Tibial nerve (tissue), 4 donors: ENCODE results near the gene CCDC14. TPM values are rescaled to one million over a fixed set of nuclear protein-coding genes. Genes with fewer than 3 reads are reported as not detected.

Experiments
- DNase-seq, 2 donors: peaks; one replicate each; pipeline ENCODE4 v3.0.0-alpha.2; 2019; ENCODE audit warnings: low spot score in 2 of 2
- H3K27ac ChIP-seq, 4 donors: fragments of 200-600 bp; sonication (generic) in 3 of 4; one replicate each; pipeline ENCODE4 v1.5.1; 2017 to 2019; ENCODE audit warnings: mild to moderate bottlenecking in 1 of 4
- H3K27me3 ChIP-seq, 2 donors: fragments of 200-600 bp; sonication (generic) in 1 of 2; one replicate each; pipeline versions ENCODE4 v1.5.1 to v1.6.0; 2017 to 2019
- H3K36me3 ChIP-seq, 3 donors: fragments of 200-600 bp; sonication (generic); one replicate each; pipeline ENCODE4 v1.5.1; 2018 to 2019
- H3K4me1 ChIP-seq, 4 donors: fragments of 200-600 bp; sonication (generic) in 3 of 4; one replicate each; pipeline ENCODE4 v1.5.1; 2017 to 2019
- H3K4me3 ChIP-seq, 4 donors: fragments of 200-600 bp; sonication (generic) in 3 of 4; one replicate each; pipeline ENCODE4 v1.5.1; 2017 to 2019; ENCODE audit warnings: mild to moderate bottlenecking in 1 of 4, moderate library complexity in 1 of 4
- H3K9me3 ChIP-seq, 4 donors: fragments of 200-600 bp; sonication (generic) in 3 of 4; one replicate each; pipeline ENCODE4 v1.5.1; 2017 to 2019
- EP300 ChIP-seq, 2 donors: sonication (generic); formaldehyde crosslinking; IDR thresholded peaks; one replicate each; pipeline ENCODE4 v1.6.1; 2017; ENCODE audit warnings: antibody characterized with exemption in 2 of 2, mild to moderate bottlenecking in 1 of 2
- POLR2A ChIP-seq, 2 donors: fragments of 450-650 bp; IDR thresholded peaks; one replicate each; pipeline ENCODE4 v1.6.1; 2017; ENCODE audit warnings: antibody characterized with exemption in 2 of 2, mild to moderate bottlenecking in 2 of 2, moderate library complexity in 2 of 2
- WGBS, 2 donors: methylation state at CpG; one replicate each; pipeline ENCODE4 v1.1.5; 2018; 5-methylcytosine and 5-hydroxymethylcytosine counted together
- total RNA-seq, 4 donors: library from RNA; depleted of rRNA; stranded (reverse); fragments of >200 nt; gene quantifications; one replicate each; pipeline ENCODE4 v1.1.0, GENCODE V29; 2016
- TF ChIP-seq, protein P1 (sequence below), 5 experiments: fragments of 200-600 bp in 3 of 5; fragments of 450-650 bp in 2 of 5; sonication (generic) in 3 of 5; IDR thresholded peaks; one replicate each; pipeline ENCODE4 v1.5.1; 2016 to 2019; ENCODE audit warnings: antibody characterized with exemption in 5 of 5, mild to moderate bottlenecking in 3 of 5, moderate library complexity in 2 of 5

CCDC14 gene
- total RNA-seq, 4 donors from 2014 or later = 31.5 to 41.8 (median 39.9) TPM

DNA sequence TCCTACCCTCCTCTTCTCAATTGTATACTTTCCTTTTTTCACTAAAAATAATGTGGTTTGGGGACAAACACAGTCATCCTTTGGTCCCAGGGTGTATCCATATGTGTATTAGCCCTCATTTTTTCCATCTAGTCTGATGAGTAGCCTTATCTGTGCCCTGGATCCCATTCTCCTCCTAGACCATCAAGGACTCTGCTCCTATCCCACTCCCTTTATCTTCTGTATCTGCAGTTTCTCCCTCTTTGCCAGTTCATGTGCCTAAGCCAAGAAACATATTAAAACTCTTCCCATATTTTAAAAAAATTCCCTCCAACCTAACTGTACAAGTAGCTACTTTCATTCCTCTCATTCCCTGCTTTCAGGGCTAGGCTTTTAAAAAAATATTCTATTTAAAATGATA is 25.2 kb downstream of the CCDC14 start:
- Histone ChIP-seq H3K27me3 (no peaks in the 10 kb centered on the region), H3K4me1 (no peaks in the 10 kb centered on the region), H3K9me3 (no peaks in the 10 kb centered on the region), H3K4me3 (no peak overlapping the region), H3K36me3 (peaks cover 0 to 14% (median 0%) of the 10 kb centered on the region in 3 donors), H3K27ac (no peak overlapping the region)
- TF ChIP-seq, protein P1, sequence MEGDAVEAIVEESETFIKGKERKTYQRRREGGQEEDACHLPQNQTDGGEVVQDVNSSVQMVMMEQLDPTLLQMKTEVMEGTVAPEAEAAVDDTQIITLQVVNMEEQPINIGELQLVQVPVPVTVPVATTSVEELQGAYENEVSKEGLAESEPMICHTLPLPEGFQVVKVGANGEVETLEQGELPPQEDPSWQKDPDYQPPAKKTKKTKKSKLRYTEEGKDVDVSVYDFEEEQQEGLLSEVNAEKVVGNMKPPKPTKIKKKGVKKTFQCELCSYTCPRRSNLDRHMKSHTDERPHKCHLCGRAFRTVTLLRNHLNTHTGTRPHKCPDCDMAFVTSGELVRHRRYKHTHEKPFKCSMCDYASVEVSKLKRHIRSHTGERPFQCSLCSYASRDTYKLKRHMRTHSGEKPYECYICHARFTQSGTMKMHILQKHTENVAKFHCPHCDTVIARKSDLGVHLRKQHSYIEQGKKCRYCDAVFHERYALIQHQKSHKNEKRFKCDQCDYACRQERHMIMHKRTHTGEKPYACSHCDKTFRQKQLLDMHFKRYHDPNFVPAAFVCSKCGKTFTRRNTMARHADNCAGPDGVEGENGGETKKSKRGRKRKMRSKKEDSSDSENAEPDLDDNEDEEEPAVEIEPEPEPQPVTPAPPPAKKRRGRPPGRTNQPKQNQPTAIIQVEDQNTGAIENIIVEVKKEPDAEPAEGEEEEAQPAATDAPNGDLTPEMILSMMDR (IDR thresholded peaks at IDR 0.05) = no peak
- TF ChIP-seq POLR2A (IDR thresholded peaks at IDR 0.05) (no peak), EP300 (IDR thresholded peaks at IDR 0.05) (no peak)
- no peak for DNase-seq

DNA sequence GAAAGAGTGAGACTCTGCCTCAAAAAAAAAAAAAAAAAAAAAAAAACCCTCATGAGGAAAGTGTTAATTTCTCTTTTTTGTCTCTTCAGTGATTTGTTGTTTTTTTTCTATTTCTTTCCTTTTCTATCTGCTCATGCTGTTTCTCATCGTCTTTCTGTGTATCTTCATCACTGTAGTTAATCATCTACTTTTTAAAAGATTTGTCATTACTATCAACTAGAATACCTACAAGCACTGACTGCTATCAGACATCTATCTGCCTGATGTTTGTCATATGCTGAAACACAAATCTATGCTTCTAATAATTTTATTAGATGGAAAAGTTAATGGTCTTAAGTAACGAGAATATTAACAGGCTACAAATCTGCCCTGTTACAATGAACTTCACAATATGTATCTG is 26.8 kb downstream of the CCDC14 start:
- Histone ChIP-seq H3K4me1 (no peaks in the 10 kb centered on the region), H3K27ac (no peak overlapping the region), H3K27me3 (no peaks in the 10 kb centered on the region), H3K36me3 (peaks cover 0 to 28% (median 0%) of the 10 kb centered on the region in 3 donors), H3K4me3 (no peak overlapping the region), H3K9me3 (no peaks in the 10 kb centered on the region)
- TF ChIP-seq, protein P1 (IDR thresholded peaks at IDR 0.05) = no peak
- TF ChIP-seq POLR2A (IDR thresholded peaks at IDR 0.05) = no peak
- no peak for TF ChIP-seq EP300 (IDR thresholded peaks at IDR 0.05)
- 83 to 84% methylated on average over 2 of the region's 2 CpGs for WGBS, 2 donors
- DNase-seq = no peak

DNA sequence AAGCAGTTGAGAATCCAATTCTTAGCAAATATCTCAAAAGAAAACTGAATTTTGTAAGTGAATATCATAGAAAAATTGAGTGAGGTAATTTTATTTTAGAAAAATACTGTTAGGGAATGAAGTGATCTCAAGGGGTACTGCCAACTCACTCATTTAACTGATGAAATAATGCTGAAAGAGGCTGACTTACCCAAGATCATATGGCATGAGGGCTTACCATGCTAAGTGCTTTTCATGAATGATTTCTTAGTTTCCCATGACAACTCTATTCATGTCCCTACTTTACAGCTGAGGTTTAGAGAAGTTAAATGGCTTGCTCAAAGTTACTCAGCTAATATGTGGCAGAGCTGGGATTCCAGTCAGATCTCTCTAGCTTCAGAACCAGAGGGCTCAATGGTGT is 30.6 kb downstream of the CCDC14 start:
- no peaks in the 10 kb centered on the region for H3K9me3 ChIP-seq
- no peak overlapping the region for H3K27ac ChIP-seq
- no peak overlapping the region for H3K4me3 ChIP-seq
- peaks cover 0 to 59% (median 0%) of the 10 kb centered on the region in 3 donors for H3K36me3 ChIP-seq
- DNase-seq = no peak
- TF ChIP-seq, protein P1 (IDR thresholded peaks at IDR 0.05) = no peak
- TF ChIP-seq POLR2A (IDR thresholded peaks at IDR 0.05) (no peak), EP300 (IDR thresholded peaks at IDR 0.05) (no peak)
- H3K27me3 ChIP-seq = no peaks in the 10 kb centered on the region
- no peaks in the 10 kb centered on the region for H3K4me1 ChIP-seq

DNA sequence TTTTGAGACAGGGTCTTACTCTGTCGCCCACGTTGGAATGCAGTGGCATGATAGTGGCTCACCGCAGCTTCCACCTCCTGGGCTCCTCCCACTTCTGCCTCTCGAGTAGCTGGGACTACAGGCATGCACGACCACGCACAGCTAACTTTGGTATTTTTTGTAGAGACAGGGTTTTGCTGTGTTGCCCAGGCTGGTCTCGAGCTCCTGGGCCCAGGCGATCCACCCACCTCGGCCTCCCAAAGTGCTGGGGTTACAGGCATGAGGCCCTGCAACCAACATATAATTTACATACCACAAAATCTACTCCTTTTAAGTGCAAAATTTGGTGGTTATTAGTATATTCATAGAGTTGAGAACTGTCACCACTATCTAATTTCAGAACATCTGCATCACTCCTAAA is 31.7 kb downstream of the CCDC14 start:
- H3K4me1 ChIP-seq = no peaks in the 10 kb centered on the region
- WGBS, 2 donors = 92 to 98% methylated on average over 9 of the region's 9 CpGs
- DNase-seq = no peak
- TF ChIP-seq POLR2A (IDR thresholded peaks at IDR 0.05) (no peak), EP300 (IDR thresholded peaks at IDR 0.05) (no peak)
- TF ChIP-seq, protein P1 (IDR thresholded peaks at IDR 0.05) = no peak
- peaks cover 0 to 70% (median 0%) of the 10 kb centered on the region in 3 donors for H3K36me3 ChIP-seq
- peaks cover 0 to 3% (median 0%) of the 10 kb centered on the region in 4 donors for H3K9me3 ChIP-seq
- H3K27ac ChIP-seq = no peak overlapping the region
- no peaks in the 10 kb centered on the region for H3K27me3 ChIP-seq
- H3K4me3 ChIP-seq = no peak overlapping the region

DNA sequence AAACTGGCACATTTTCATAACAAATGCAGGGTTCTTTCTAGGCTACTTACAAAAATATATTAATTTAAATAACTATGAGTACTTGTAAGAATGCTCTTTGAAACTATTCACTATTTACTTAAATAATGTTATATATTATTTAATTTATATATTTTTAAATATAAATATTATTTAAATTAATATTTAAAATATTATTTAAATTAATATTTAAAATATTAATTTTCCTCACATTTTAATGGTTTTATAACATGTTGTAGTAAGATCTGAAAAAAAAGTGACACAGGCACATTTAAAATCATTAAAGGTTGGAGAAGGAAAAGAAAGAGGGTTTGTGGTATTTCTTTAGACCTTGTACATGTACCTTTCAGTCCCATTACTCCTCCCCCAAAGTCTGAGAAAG is 34.6 kb downstream of the CCDC14 start:
- Histone ChIP-seq H3K4me3 (no peak overlapping the region), H3K4me1 (no peaks in the 10 kb centered on the region), H3K27ac (no peak overlapping the region), H3K9me3 (peaks cover 0 to 19% (median 6%) of the 10 kb centered on the region in 4 donors), H3K27me3 (no peaks in the 10 kb centered on the region), H3K36me3 (peaks cover 0 to 88% (median 0%) of the 10 kb centered on the region in 3 donors)
- no peak for DNase-seq
- TF ChIP-seq, protein P1 (IDR thresholded peaks at IDR 0.05) = no peak
- TF ChIP-seq POLR2A (IDR thresholded peaks at IDR 0.05) (no peak), EP300 (IDR thresholded peaks at IDR 0.05) (no peak)
